NCI-H2171 treated with DMSO at 0.1 percent for 48 hours (cell line): Measurements from ENCODE around the gene MARF1.
"Not testable (repeated sequence)": the region's sequence is repeated elsewhere in the genome, so short reads cannot be mapped to it uniquely, and the experiment has no call there.

ENCODE experiments used
- DNase-seq: peaks from one replicate; lab custom pipeline; 2025; lab: John Stamatoyannopoulos, UW

MARF1 gene

DNA sequence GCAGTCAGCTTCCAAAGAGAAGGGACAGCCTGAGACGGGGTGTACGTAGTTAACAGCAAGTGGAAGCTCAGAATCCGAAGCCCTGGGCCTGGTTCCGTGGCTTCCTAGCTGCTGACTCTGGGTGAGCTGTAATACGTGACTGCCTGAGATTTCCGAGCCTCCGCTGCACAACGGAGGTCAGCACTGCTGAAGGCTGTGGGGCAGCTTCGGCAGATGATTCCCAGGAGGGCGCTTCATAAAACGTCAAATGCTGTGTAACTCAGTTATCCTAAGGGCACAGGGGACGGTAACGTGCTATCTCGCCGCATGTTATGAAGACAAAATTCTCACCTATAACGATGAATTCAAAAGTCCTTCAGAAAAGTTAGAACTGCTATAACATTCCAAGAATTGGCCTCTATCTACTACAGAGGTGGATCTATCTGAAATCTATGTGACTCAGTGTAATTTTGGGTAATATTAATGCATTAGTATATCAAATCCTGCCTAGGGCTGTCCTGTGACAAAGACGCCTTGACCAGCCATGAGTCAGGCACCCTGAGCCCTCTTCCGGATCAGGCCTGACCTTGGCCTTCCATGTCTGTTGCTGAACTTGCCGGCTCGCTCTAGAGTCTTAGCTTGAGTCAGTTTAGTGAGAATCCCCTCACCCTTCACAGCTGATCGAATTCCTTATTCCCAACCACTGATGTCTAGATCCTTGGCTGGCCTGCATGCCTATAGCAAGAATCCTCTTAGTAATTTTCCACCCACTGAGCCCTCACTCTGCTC, 43.5 kb downstream of the MARF1 start:
- no peak for DNase-seq

GRCh38 chr16:15598648-15599190, 44.2 kb downstream of the MARF1 start:
- no peak for DNase-seq

- no peak for DNase-seq
Measured at GRCh38 chr16:15597822-15598647, 44.9 kb downstream of the MARF1 start.

GRCh38 chr16:15597135-15597534, 45.8 kb downstream of the MARF1 start:
- DNase-seq, result no peak

DNA sequence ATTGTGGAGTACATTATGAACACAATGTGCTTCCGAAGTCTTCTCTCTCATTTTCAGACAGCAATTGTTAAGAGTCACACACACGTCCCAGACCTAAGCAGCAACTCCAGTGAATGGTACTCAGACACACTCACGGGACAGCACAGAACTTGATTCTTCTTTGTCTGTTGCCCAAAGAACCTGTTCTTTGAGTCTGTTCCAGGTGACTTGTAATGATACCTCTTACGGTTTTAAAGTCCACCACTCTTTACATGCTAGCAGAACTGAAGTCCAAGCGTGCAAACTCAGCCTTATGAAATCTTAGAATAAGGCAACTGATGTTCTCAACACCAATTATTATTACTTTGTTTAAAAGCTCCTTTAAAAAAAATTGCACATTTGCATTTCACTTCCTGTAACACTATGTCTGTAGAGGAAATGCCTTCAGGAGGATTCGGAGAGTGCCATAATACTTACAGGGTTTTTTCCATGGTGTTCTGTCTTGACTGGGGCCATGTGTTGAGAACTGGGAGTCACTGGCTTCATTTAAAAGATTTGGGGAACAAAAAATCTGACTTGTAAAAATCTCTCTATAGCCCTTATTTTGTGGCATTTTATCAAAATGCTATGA, 48.1 kb downstream of the MARF1 start:
- DNase-seq, result no peak

GRCh38 chr16:15593235-15593634, 49.7 kb downstream of the MARF1 start:
- no peak for DNase-seq

- DNase-seq, result no peak
Measured at GRCh38 chr16:15592324-15592723, 50.6 kb downstream of the MARF1 start.

DNA sequence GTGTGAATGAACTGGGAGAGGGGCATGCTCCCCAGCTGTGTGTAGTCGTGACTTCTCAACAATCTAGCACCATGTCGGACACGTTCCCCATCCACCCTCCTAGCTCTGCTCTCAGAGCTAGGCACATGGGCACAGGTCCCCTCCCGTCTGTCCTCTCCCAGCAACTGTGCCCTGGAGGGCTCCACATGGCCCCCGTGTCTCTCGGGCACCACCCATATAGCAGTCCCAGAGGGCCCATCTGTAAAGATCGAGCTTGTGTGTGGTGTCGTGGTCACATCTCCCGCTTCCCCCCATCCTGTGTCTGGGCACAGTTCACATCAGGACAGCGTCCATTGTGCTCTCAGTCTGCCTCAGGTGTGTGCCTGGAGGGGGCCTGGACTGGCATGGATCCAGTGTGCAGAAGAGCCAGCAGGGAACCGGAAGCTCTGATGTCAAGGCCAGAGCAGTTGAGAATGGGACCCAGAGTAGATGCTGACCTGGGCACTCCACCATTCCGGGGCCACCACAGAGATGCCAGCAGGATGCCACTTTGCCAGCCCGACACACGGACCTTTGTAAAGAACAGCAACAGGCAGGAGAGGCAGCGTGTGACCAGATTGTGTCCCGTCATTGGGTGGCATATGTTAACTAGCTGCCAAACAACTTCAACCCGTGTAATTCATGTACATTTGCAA, 55.7 kb downstream of the MARF1 start:
- DNase-seq, result no peak

GRCh38 chr16:15586716-15587115, 56.2 kb downstream of the MARF1 start:
- no peak for DNase-seq

- DNase-seq, result no peak
Measured at GRCh38 chr16:15585956-15586355, 57.0 kb downstream of the MARF1 start.

DNA sequence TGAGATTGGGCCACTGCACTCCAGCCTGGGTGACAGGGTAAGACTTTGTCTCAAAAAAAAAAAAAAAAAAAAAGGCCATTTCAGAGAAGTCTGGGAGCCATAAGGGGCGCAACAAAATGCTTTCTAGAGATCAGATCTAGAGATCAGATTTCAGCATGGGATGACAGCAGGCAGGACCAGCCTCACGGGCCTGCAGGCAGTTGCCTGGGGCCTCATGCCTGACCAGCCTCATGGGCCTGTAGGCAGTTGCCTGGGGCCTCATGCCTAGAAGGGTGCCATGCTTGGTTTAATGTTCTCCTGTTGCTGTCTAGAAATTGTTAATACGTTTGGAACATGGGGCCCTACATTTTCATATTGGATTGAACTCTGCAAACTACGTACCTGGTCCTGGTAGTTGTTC, 59.4 kb downstream of the MARF1 start:
- peak; percentile 64 for DNase-seq

- DNase-seq, result no peak
Measured at GRCh38 chr16:15581127-15581815, 61.7 kb downstream of the MARF1 start.

- DNase-seq, result no peak
Measured at GRCh38 chr16:15578824-15579223, 64.1 kb downstream of the MARF1 start.

DNA sequence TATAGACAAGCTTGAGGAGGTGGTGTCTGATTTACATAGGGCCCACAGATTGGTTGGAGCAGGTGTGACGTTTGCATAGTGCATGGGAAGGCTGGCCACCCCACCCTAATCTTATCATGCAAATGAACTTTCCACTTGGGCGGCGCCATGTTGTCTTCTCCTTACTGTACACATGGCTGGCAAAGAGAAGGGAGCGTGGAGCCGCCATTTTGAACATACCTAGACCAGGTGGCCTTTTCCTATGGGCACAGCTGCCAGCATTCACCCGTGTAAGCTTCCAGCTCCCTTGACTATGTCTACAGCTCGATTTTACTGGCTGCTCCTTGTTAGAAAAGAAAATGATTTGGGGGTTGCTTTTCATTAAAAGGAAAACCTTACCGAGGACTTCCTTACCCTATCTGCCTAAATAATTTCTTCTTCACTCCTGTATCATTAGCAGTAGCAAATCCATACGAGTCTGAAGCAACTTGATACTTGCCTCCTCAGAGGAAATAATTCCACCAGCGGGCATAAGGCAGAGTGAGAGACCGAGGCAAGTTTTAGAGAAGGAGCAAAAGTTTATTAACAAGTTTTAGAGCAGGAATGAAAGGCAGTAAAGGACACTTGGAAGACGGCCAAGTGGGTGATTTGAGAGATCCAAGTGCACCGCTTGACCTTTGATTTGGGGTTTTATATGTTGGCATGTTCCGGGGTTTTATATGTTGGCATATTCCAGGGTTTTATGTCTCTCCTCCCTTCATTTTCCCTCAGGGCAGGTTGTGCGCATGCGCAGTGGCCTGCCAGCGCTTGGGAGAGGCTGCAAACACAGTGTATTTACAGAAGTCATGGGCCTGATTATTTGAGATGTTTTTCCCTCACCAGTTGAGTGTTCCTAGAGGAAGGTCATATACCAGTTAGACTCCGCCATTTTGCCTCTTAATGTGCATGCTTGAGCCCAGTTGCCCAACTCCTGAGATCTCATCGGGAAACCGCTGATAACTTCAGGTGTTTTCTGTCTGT, 65.7 kb downstream of the MARF1 start:
- DNase-seq, result peak; percentile 60

DNA sequence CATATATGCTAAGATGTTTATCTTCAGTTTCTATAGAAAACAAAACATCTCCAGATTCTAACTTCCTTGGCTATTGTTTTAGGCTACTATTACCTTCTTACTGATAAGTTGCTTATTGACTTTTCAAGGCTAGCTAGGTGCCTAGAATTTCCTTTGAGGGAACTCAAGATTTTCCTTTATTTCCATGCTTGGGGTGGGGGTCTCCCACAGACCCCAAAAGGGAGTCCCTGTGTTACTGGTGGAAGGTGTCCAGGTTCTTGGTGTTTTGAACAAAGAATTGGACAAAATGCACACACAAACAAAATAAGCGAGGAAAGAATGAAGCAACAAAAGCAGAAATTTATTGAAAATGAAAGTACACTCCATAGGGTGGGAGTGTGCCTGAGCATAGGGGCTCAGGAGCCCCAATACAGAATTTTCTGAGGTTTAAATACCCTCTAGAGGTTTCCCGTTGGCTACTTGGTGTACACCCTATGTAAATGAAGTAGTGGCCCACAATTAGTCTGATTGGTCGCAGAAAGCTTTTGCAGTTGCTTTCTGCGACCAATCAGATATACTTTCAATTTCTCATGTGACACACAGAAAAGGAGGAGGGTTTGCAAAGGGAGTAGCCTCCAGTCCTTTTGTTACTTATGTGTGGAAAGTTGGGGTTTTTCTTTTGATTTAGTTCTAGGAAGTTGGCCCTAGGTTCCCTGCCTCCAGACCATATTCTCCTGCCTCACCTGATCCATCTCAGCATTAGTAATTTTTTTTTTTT, 67.5 kb downstream of the MARF1 start:
- no peak for DNase-seq

GRCh38 chr16:15574614-15574948, 68.4 kb downstream of the MARF1 start:
- no peak for DNase-seq

GRCh38 chr16:15573896-15574613, 68.9 kb downstream of the MARF1 start:
- not testable (repeated sequence) for DNase-seq

DNA sequence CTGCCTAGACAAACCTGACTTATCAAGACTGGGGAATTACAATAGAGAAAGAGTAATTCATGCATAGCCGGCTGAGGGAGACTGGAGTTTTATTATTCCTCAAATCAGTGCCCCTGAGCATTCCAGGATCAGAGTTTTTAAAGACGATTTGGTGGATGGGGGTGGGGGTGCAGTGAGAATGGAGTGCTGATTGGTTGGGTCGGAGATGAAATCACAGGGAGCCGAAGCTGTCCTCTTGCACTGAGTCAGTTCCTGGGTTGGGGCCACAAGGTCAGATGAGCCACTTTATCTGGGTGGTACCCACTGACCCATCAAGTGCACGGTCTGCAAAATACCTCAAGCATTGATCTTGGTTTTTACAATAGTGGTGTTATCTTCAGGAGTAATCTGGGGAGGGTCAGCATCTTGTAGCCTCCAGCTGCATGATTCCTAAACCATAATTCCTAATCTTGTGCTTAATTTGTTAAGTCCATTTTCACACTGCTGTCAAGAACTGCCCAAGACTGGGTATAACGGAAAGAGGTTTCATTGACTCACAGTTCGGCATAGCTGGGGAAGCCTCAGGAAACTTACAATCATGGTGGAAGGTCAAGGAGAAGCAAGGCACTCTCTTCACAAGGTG, 69.6 kb downstream of the MARF1 start:
- no peak for DNase-seq
